Measurements from ENCODE around the gene ZAR1.

ZAR1 gene

GRCh38 chr4:48461000-48461399, 29.1 kb upstream of the ZAR1 start:
- no peak for TF ChIP-seq FOXM1 (IDR thresholded peaks at IDR 0.05; ENCODE audit: borderline replicate concordance, low read depth)
- no peak for TF ChIP-seq EGR1 (IDR thresholded peaks at IDR 0.05)
- no peak for TF ChIP-seq TAF1 (IDR thresholded peaks at IDR 0.05; ENCODE audit: low read depth)
- TF ChIP-seq RAD21 (IDR thresholded peaks at IDR 0.05; ENCODE audit: low read depth), result no peak
- TF ChIP-seq ZBTB7A (IDR thresholded peaks at IDR 0.05; ENCODE audit: low read depth), result no peak
- TF ChIP-seq CREB1 (IDR thresholded peaks at IDR 0.05; ENCODE audit: low read depth), result no peak
- TF ChIP-seq, protein P1, sequence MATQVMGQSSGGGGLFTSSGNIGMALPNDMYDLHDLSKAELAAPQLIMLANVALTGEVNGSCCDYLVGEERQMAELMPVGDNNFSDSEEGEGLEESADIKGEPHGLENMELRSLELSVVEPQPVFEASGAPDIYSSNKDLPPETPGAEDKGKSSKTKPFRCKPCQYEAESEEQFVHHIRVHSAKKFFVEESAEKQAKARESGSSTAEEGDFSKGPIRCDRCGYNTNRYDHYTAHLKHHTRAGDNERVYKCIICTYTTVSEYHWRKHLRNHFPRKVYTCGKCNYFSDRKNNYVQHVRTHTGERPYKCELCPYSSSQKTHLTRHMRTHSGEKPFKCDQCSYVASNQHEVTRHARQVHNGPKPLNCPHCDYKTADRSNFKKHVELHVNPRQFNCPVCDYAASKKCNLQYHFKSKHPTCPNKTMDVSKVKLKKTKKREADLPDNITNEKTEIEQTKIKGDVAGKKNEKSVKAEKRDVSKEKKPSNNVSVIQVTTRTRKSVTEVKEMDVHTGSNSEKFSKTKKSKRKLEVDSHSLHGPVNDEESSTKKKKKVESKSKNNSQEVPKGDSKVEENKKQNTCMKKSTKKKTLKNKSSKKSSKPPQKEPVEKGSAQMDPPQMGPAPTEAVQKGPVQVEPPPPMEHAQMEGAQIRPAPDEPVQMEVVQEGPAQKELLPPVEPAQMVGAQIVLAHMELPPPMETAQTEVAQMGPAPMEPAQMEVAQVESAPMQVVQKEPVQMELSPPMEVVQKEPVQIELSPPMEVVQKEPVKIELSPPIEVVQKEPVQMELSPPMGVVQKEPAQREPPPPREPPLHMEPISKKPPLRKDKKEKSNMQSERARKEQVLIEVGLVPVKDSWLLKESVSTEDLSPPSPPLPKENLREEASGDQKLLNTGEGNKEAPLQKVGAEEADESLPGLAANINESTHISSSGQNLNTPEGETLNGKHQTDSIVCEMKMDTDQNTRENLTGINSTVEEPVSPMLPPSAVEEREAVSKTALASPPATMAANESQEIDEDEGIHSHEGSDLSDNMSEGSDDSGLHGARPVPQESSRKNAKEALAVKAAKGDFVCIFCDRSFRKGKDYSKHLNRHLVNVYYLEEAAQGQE (IDR thresholded peaks at IDR 0.05; ENCODE audit: low read depth), result no peak
- no peak for TF ChIP-seq CEBPB (IDR thresholded peaks at IDR 0.05)
- TF ChIP-seq NFIC (IDR thresholded peaks at IDR 0.05), result no peak
- TF ChIP-seq, protein P2, sequence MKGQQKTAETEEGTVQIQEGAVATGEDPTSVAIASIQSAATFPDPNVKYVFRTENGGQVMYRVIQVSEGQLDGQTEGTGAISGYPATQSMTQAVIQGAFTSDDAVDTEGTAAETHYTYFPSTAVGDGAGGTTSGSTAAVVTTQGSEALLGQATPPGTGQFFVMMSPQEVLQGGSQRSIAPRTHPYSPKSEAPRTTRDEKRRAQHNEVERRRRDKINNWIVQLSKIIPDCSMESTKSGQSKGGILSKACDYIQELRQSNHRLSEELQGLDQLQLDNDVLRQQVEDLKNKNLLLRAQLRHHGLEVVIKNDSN (IDR thresholded peaks at IDR 0.05), result no peak
- no peak for TF ChIP-seq YY1 (IDR thresholded peaks at IDR 0.05; ENCODE audit: low read depth)
- TF ChIP-seq TEAD4 (IDR thresholded peaks at IDR 0.05), result no peak
- TF ChIP-seq MAX (IDR thresholded peaks at IDR 0.05), result no peak
- no peak for TF ChIP-seq TCF12 (IDR thresholded peaks at IDR 0.05; ENCODE audit: low read depth)
- TF ChIP-seq EP300 (IDR thresholded peaks at IDR 0.05; ENCODE audit: borderline replicate concordance), result no peak

- TF ChIP-seq ZBTB7A (IDR thresholded peaks at IDR 0.05; ENCODE audit: low read depth) (no peak), EP300 (IDR thresholded peaks at IDR 0.05; ENCODE audit: borderline replicate concordance) (no peak), TAF1 (IDR thresholded peaks at IDR 0.05; ENCODE audit: low read depth) (no peak), NFIC (IDR thresholded peaks at IDR 0.05) (no peak), RAD21 (IDR thresholded peaks at IDR 0.05; ENCODE audit: low read depth) (no peak)
- TF ChIP-seq, protein P2 (IDR thresholded peaks at IDR 0.05), result no peak
- TF ChIP-seq, protein P1 (IDR thresholded peaks at IDR 0.05; ENCODE audit: low read depth), result no peak
Observed at GRCh38 chr4:48462363-48462762, 27.7 kb upstream of the ZAR1 start.

- TF ChIP-seq NFIC (IDR thresholded peaks at IDR 0.05) (no peak), FOXM1 (IDR thresholded peaks at IDR 0.05; ENCODE audit: borderline replicate concordance, low read depth) (no peak), CEBPB (IDR thresholded peaks at IDR 0.05) (no peak)
Observed at GRCh38 chr4:48467442-48467841, 22.6 kb upstream of the ZAR1 start.

- TF ChIP-seq EGR1 (IDR thresholded peaks at IDR 0.05), result no peak
Observed at GRCh38 chr4:48467891-48468290, 22.2 kb upstream of the ZAR1 start.

DNA sequence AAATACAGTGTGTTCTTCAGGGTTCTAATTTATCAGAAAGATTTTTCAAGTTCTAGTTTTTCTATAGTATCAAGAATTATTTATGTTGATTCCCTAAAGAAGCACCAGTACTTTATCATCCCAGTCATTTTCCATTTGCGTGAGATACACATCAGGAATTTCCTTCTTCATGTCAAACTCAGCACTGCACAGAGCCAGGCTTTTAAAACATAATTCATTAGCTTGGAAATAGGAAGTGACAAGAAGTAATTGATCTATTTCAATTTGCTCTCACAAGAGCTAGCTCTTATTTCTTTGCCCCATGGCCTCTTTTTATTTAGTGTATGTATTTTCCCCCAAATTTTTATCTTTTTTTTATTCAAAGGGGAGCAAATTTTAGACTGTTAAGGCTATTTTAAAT, 19.9 kb upstream of the ZAR1 start:
- TF ChIP-seq TAF1 (IDR thresholded peaks at IDR 0.05; ENCODE audit: low read depth) (no peak), EP300 (IDR thresholded peaks at IDR 0.05; ENCODE audit: borderline replicate concordance) (no peak), YY1 (IDR thresholded peaks at IDR 0.05; ENCODE audit: low read depth) (no peak), TCF12 (IDR thresholded peaks at IDR 0.05; ENCODE audit: low read depth) (no peak), FOXM1 (IDR thresholded peaks at IDR 0.05; ENCODE audit: borderline replicate concordance, low read depth) (no peak), CREB1 (IDR thresholded peaks at IDR 0.05; ENCODE audit: low read depth) (no peak), MAX (IDR thresholded peaks at IDR 0.05) (no peak), TEAD4 (IDR thresholded peaks at IDR 0.05) (no peak), RAD21 (IDR thresholded peaks at IDR 0.05; ENCODE audit: low read depth) (no peak), NFIC (IDR thresholded peaks at IDR 0.05) (no peak), ZBTB7A (IDR thresholded peaks at IDR 0.05; ENCODE audit: low read depth) (no peak), EGR1 (IDR thresholded peaks at IDR 0.05) (no peak), CEBPB (IDR thresholded peaks at IDR 0.05) (no peak)
- TF ChIP-seq, protein P2 (IDR thresholded peaks at IDR 0.05), result no peak
- TF ChIP-seq, protein P1 (IDR thresholded peaks at IDR 0.05; ENCODE audit: low read depth), result no peak

Data from Ishikawa (cell line).